WTC11 (cell line): ENCODE data around the gene CYP27B1. TPM values are rescaled to one million over a fixed set of nuclear protein-coding genes. Genes with fewer than 3 reads are reported as not detected.

Experiments used
- ATAC-seq: fragments of 200-7000 bp; cut with Tn5 transposase; 2 replicates; pipeline ENCODE4 v1.10.0; 2021; ENCODE audit warnings: mild to moderate bottlenecking, moderate library complexity
- CTCF ChIA-PET: fragments of 300-600 bp; sonication (Branson Sonifier 250); formaldehyde crosslinking; loops from one replicate; lab custom pipeline; 2021; ENCODE audit warnings: antibody characterized with exemption; lab: Charles Lee
- POLR2A ChIA-PET: fragments of 350-600 bp; sonication (Branson Sonifier 250); formaldehyde crosslinking; loops from one replicate; lab custom pipeline; 2021; ENCODE audit warnings: antibody characterized with exemption; lab: Charles Lee
- DNase-seq: peaks from one replicate; pipeline ENCODE4 v3.0.0; 2021; ENCODE audit warnings: low spot score
- H3K27ac Mint-ChIP-seq: 2 replicates; pipeline ENCODE4 v1.8.0; 2021; ENCODE audit warnings: mixed read lengths
- H3K27me3 Mint-ChIP-seq: 2 replicates; pipeline ENCODE4 v1.8.0; 2021; ENCODE audit warnings: low read depth, mild to moderate bottlenecking, moderate library complexity, mixed read lengths
- H3K36me3 Mint-ChIP-seq: 2 replicates; pipeline ENCODE4 v1.8.0; 2021; ENCODE audit warnings: mixed read lengths
- H3K4me1 Mint-ChIP-seq: 2 replicates; pipeline ENCODE4 v1.8.0; 2022; ENCODE audit warnings: mixed read lengths
- H3K4me3 Mint-ChIP-seq: 2 replicates; pipeline ENCODE4 v1.8.0; 2021; ENCODE audit warnings: mild to moderate bottlenecking, moderate library complexity, mixed read lengths
- H3K9me3 Mint-ChIP-seq: 2 replicates; pipeline ENCODE4 v1.8.0; 2021; ENCODE audit warnings: mixed read lengths
- CDX4 ChIP-seq: fragments of 250-450 bp; sonication (Bioruptor Pico); IDR thresholded peaks from 2 replicates; pipeline ENCODE4 v1.9.0; 2021; ENCODE audit warnings: moderate library complexity, mild to moderate bottlenecking, inconsistent platforms, borderline replicate concordance
- FOXP1 ChIP-seq: sonication (generic); formaldehyde crosslinking; IDR thresholded peaks from 2 replicates; pipeline ENCODE4 v1.8.0; 2022; ENCODE audit warnings: missing genetic modification reagents, mild to moderate bottlenecking, moderate library complexity, borderline replicate concordance
- GABPB1 ChIP-seq: sonication (generic); formaldehyde crosslinking; IDR thresholded peaks from 2 replicates; pipeline ENCODE4 v1.8.1; 2023; ENCODE audit warnings: mild to moderate bottlenecking, missing genetic modification reagents
- HMGA2 ChIP-seq: fragments of 250-450 bp; sonication (Bioruptor Pico); IDR thresholded peaks from 2 replicates; pipeline ENCODE4 v1.4.0; 2021; ENCODE audit warnings: mild to moderate bottlenecking, moderate library complexity
- NR2C2 ChIP-seq: sonication (generic); formaldehyde crosslinking; IDR thresholded peaks from 2 replicates; pipeline ENCODE4 v1.8.0; 2022; ENCODE audit warnings: mild to moderate bottlenecking, missing genetic modification reagents
- OVOL2 ChIP-seq: fragments of 250-450 bp; sonication (Bioruptor Pico); IDR thresholded peaks from 2 replicates; pipeline ENCODE4 v1.9.0; 2021; ENCODE audit warnings: mild to moderate bottlenecking, borderline replicate concordance
- PRRX2 ChIP-seq: fragments of 250-450 bp; sonication (Bioruptor Pico); IDR thresholded peaks from 2 replicates; pipeline ENCODE4 v1.8.0; 2021; ENCODE audit warnings: mild to moderate bottlenecking
- SMAD3 ChIP-seq: sonication (generic); formaldehyde crosslinking; IDR thresholded peaks from 2 replicates; pipeline ENCODE4 v1.8.0; 2022; ENCODE audit warnings: missing genetic modification reagents, mild to moderate bottlenecking, borderline replicate concordance
- SOX15 ChIP-seq: fragments of 250-450 bp; sonication (Bioruptor Pico); IDR thresholded peaks from 2 replicates; pipeline ENCODE4 v1.9.0; 2021; ENCODE audit warnings: mild to moderate bottlenecking
- TEAD1 ChIP-seq: sonication (generic); formaldehyde crosslinking; IDR thresholded peaks from 2 replicates; pipeline ENCODE4 v1.8.0; 2022; ENCODE audit warnings: mild to moderate bottlenecking, missing genetic modification reagents
- ZNF219 ChIP-seq: sonication (generic); formaldehyde crosslinking; IDR thresholded peaks from 2 replicates; pipeline ENCODE4 v1.8.0; 2023; ENCODE audit warnings: missing genetic modification reagents, mild to moderate bottlenecking, borderline replicate concordance
- ZNF232 ChIP-seq: sonication (generic); formaldehyde crosslinking; IDR thresholded peaks from 2 replicates; pipeline ENCODE4 v1.8.0; 2022; ENCODE audit warnings: mild to moderate bottlenecking, missing genetic modification reagents
- ZNF317 ChIP-seq: sonication (generic); formaldehyde crosslinking; IDR thresholded peaks from 2 replicates; pipeline ENCODE4 v1.8.1; 2023; ENCODE audit warnings: low read depth, mild to moderate bottlenecking, moderate library complexity, missing genetic modification reagents, borderline replicate concordance
- ZNF396 ChIP-seq: fragments of 250-450 bp; sonication (Bioruptor Pico); IDR thresholded peaks from 2 replicates; pipeline ENCODE4 v1.8.0; 2021; ENCODE audit warnings: mild to moderate bottlenecking, moderate library complexity, borderline replicate concordance
- ZNF425 ChIP-seq: fragments of 250-450 bp; sonication (Bioruptor Pico); conservative IDR thresholded peaks from 2 replicates; pipeline ENCODE4 v1.9.0; 2021; ENCODE audit warnings: mild to moderate bottlenecking
- ZNF671 ChIP-seq: fragments of 250-450 bp; sonication (Bioruptor Pico); IDR thresholded peaks from 2 replicates; pipeline ENCODE4 v1.8.0; 2021; ENCODE audit warnings: mild to moderate bottlenecking
- total RNA-seq: library from RNA; stranded (reverse); gene quantifications from 3 replicates; pipeline ENCODE4 v1.2.3, GENCODE V29; 2021
- TF ChIP-seq, protein P1 (sequence below): fragments of 250-450 bp; sonication (Bioruptor Pico); IDR thresholded peaks from 2 replicates; pipeline ENCODE4 v1.9.0; 2021; ENCODE audit warnings: mild to moderate bottlenecking
- TF ChIP-seq, protein P2 (sequence below): fragments of 250-450 bp; sonication (Bioruptor Pico); IDR thresholded peaks from 2 replicates; pipeline ENCODE4 v1.8.0; 2021; ENCODE audit warnings: mild to moderate bottlenecking
- TF ChIP-seq, protein P3 (sequence below): sonication (generic); formaldehyde crosslinking; IDR thresholded peaks from 2 replicates; pipeline ENCODE4 v1.8.1; 2023; ENCODE audit warnings: mild to moderate bottlenecking, missing genetic modification reagents
- TF ChIP-seq, protein P4 (sequence below): fragments of 200-600 bp; IDR thresholded peaks from 2 replicates; pipeline ENCODE4 v1.8.0; 2022; ENCODE audit warnings: antibody characterized with exemption
- TF ChIP-seq, protein P5 (sequence below): sonication (generic); formaldehyde crosslinking; conservative IDR thresholded peaks from 2 replicates; pipeline ENCODE4 v1.8.1; 2022; ENCODE audit warnings: mild to moderate bottlenecking, missing genetic modification reagents
- TF ChIP-seq, protein P6 (sequence below): sonication (generic); formaldehyde crosslinking; IDR thresholded peaks from 2 replicates; pipeline ENCODE4 v1.8.0; 2022; ENCODE audit warnings: mild to moderate bottlenecking, missing genetic modification reagents

Gene CYP27B1
- total RNA-seq, 1 experiment from 2014 or later = 2.1 TPM

GRCh38 chr12:57765698-57766463, 997 bp downstream of the CYP27B1 start (continued):
- TF ChIP-seq, protein P1, sequence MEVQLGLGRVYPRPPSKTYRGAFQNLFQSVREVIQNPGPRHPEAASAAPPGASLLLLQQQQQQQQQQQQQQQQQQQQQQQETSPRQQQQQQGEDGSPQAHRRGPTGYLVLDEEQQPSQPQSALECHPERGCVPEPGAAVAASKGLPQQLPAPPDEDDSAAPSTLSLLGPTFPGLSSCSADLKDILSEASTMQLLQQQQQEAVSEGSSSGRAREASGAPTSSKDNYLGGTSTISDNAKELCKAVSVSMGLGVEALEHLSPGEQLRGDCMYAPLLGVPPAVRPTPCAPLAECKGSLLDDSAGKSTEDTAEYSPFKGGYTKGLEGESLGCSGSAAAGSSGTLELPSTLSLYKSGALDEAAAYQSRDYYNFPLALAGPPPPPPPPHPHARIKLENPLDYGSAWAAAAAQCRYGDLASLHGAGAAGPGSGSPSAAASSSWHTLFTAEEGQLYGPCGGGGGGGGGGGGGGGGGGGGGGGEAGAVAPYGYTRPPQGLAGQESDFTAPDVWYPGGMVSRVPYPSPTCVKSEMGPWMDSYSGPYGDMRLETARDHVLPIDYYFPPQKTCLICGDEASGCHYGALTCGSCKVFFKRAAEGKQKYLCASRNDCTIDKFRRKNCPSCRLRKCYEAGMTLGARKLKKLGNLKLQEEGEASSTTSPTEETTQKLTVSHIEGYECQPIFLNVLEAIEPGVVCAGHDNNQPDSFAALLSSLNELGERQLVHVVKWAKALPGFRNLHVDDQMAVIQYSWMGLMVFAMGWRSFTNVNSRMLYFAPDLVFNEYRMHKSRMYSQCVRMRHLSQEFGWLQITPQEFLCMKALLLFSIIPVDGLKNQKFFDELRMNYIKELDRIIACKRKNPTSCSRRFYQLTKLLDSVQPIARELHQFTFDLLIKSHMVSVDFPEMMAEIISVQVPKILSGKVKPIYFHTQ (CRISPR knock-in tag) = no peak
- TF ChIP-seq, protein P2, sequence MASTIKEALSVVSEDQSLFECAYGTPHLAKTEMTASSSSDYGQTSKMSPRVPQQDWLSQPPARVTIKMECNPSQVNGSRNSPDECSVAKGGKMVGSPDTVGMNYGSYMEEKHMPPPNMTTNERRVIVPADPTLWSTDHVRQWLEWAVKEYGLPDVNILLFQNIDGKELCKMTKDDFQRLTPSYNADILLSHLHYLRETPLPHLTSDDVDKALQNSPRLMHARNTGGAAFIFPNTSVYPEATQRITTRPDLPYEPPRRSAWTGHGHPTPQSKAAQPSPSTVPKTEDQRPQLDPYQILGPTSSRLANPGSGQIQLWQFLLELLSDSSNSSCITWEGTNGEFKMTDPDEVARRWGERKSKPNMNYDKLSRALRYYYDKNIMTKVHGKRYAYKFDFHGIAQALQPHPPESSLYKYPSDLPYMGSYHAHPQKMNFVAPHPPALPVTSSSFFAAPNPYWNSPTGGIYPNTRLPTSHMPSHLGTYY (CRISPR knock-in tag) = 0 out of 2 replicates have a peak, but pooled peaks have one; percentile 62
- TF ChIP-seq, all 79 proteins: peak for 4

GRCh38 chr12:57765003-57765697, 1.7 kb downstream of the CYP27B1 start:
- ATAC-seq (peak; percentile 69), DNase-seq (peak; percentile 71)
- Mint-ChIP-seq H3K4me1 (peaks cover 33% of the 10 kb centered on the region), H3K36me3 (peaks cover 18% of the 10 kb centered on the region), H3K27ac (no peak overlapping the region), H3K4me3 (peak overlapping the region; percentile 74), H3K27me3 (peaks cover 82% of the 10 kb centered on the region), H3K9me3 (no peaks in the 10 kb centered on the region)
- ChIA-PET CTCF (interaction anchor here (1.2 to 5.3 kb wide), 6 partner anchors 9 to 132 kb away, joined by 4 to 80 read pairs (median 6); partner anchors contain the start of genes B4GALNT1 and TSFM), POLR2A (interaction anchor here (1.2 to 1.3 kb wide), 2 partner anchors 8 to 80 kb away, joined by 6 to 7 read pairs; no protein-coding TSS in a partner anchor)
- TF ChIP-seq HMGA2 (CRISPR knock-in tag) (no peak), ZNF232 (CRISPR knock-in tag) (no peak), SMAD3 (CRISPR knock-in tag) (0 out of 2 replicates have a peak, but pooled peaks have one; percentile 46), CDX4 (no peak), FOXP1 (CRISPR knock-in tag) (peak; percentile 61; the same call in 1 of the 2 replicates), NR2C2 (CRISPR knock-in tag) (no peak), GABPB1 (CRISPR knock-in tag) (no peak), ZNF425 (CRISPR knock-in tag) (no peak), ZNF317 (no peak), ZNF219 (CRISPR knock-in tag) (no peak), ZNF671 (CRISPR knock-in tag) (no peak), SOX15 (no peak), ZNF396 (no peak), PRRX2 (no peak), OVOL2 (no peak), TEAD1 (no peak)
- TF ChIP-seq, protein P3, sequence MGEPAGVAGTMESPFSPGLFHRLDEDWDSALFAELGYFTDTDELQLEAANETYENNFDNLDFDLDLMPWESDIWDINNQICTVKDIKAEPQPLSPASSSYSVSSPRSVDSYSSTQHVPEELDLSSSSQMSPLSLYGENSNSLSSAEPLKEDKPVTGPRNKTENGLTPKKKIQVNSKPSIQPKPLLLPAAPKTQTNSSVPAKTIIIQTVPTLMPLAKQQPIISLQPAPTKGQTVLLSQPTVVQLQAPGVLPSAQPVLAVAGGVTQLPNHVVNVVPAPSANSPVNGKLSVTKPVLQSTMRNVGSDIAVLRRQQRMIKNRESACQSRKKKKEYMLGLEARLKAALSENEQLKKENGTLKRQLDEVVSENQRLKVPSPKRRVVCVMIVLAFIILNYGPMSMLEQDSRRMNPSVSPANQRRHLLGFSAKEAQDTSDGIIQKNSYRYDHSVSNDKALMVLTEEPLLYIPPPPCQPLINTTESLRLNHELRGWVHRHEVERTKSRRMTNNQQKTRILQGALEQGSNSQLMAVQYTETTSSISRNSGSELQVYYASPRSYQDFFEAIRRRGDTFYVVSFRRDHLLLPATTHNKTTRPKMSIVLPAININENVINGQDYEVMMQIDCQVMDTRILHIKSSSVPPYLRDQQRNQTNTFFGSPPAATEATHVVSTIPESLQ = no peak
- TF ChIP-seq, protein P4, sequence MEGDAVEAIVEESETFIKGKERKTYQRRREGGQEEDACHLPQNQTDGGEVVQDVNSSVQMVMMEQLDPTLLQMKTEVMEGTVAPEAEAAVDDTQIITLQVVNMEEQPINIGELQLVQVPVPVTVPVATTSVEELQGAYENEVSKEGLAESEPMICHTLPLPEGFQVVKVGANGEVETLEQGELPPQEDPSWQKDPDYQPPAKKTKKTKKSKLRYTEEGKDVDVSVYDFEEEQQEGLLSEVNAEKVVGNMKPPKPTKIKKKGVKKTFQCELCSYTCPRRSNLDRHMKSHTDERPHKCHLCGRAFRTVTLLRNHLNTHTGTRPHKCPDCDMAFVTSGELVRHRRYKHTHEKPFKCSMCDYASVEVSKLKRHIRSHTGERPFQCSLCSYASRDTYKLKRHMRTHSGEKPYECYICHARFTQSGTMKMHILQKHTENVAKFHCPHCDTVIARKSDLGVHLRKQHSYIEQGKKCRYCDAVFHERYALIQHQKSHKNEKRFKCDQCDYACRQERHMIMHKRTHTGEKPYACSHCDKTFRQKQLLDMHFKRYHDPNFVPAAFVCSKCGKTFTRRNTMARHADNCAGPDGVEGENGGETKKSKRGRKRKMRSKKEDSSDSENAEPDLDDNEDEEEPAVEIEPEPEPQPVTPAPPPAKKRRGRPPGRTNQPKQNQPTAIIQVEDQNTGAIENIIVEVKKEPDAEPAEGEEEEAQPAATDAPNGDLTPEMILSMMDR = no peak
- TF ChIP-seq, protein P5, sequence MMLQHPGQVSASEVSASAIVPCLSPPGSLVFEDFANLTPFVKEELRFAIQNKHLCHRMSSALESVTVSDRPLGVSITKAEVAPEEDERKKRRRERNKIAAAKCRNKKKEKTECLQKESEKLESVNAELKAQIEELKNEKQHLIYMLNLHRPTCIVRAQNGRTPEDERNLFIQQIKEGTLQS (CRISPR knock-in tag) = no peak
- TF ChIP-seq, protein P6, sequence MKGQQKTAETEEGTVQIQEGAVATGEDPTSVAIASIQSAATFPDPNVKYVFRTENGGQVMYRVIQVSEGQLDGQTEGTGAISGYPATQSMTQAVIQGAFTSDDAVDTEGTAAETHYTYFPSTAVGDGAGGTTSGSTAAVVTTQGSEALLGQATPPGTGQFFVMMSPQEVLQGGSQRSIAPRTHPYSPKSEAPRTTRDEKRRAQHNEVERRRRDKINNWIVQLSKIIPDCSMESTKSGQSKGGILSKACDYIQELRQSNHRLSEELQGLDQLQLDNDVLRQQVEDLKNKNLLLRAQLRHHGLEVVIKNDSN = no peak; the same call in 1 of the 2 replicates
